Measurements from ENCODE around the gene FADS2.

The FADS2 gene

GRCh38 chr11:61866231-61866957, 38.3 kb downstream of the FADS2 start:
- no peak for TF ChIP-seq CTCF (IDR thresholded peaks at IDR 0.05; ENCODE audit: low read depth, low read length, missing control alignments)
- no peak overlapping the region for H3K4me3 ChIP-seq (ENCODE audit: low read depth, low read length)
- no peak for DNase-seq (ENCODE audit: low read depth)
- in situ Hi-C loops (cut with HindIII; ENCODE audit: low sequenced_read_pairs): no loop called here

GRCh38 chr11:61866958-61867343, 38.9 kb downstream of the FADS2 start:
- DNase-seq (ENCODE audit: low read depth): no peak
- no peak overlapping the region for H3K4me3 ChIP-seq (ENCODE audit: low read depth, low read length)
- in situ Hi-C loops (cut with HindIII; ENCODE audit: low sequenced_read_pairs): no loop called here
- no peak for TF ChIP-seq CTCF (IDR thresholded peaks at IDR 0.05; ENCODE audit: low read depth, low read length, missing control alignments)

GRCh38 chr11:61868571-61869428, 40.7 kb downstream of the FADS2 start:
- DNase-seq (ENCODE audit: low read depth): no peak
- in situ Hi-C loops (cut with HindIII; ENCODE audit: low sequenced_read_pairs): no loop called here
- TF ChIP-seq CTCF (IDR thresholded peaks at IDR 0.05; ENCODE audit: low read depth, low read length, missing control alignments): no peak
- no peak overlapping the region for H3K4me3 ChIP-seq (ENCODE audit: low read depth, low read length)

GRCh38 chr11:61869429-61869707, 41.3 kb downstream of the FADS2 start:
- H3K4me3 ChIP-seq (ENCODE audit: low read depth, low read length): no peak overlapping the region
- in situ Hi-C loops (cut with HindIII; ENCODE audit: low sequenced_read_pairs): no loop called here
- no peak for DNase-seq (ENCODE audit: low read depth)
- no peak for TF ChIP-seq CTCF (IDR thresholded peaks at IDR 0.05; ENCODE audit: low read depth, low read length, missing control alignments)

GRCh38 chr11:61869708-61870451, 41.8 kb downstream of the FADS2 start:
- in situ Hi-C loops (cut with HindIII; ENCODE audit: low sequenced_read_pairs): no loop called here
- no peak for DNase-seq (ENCODE audit: low read depth)
- no peak for TF ChIP-seq CTCF (IDR thresholded peaks at IDR 0.05; ENCODE audit: low read depth, low read length, missing control alignments)
- H3K4me3 ChIP-seq (ENCODE audit: low read depth, low read length): no peak overlapping the region

- in situ Hi-C loops (cut with HindIII; ENCODE audit: low sequenced_read_pairs): no loop called here
- H3K4me3 ChIP-seq (ENCODE audit: low read depth, low read length): no peak overlapping the region
- no peak for TF ChIP-seq CTCF (IDR thresholded peaks at IDR 0.05; ENCODE audit: low read depth, low read length, missing control alignments)
Observed at GRCh38 chr11:61870541-61871031, 42.5 kb downstream of the FADS2 start.

More at GRCh38 chr11:61870541-61871031, 42.5 kb downstream of the FADS2 start:
- DNase-seq (ENCODE audit: low read depth): no peak
